GM23338 (cell line): ENCODE results near the gene ULK4. TPM values are rescaled to one million over a fixed set of nuclear protein-coding genes. Genes with fewer than 3 reads are reported as not detected.

Source experiments
- ATAC-seq: fragments of 200-7000 bp; cut with Tn5 transposase; 3 replicates; pipeline ENCODE4 v1.9.1; 2020
- DNase-seq: peaks from one replicate; pipeline ENCODE4 v3.0.0-alpha.2; 2015; ENCODE audit warnings: low spot score
- H2AFZ ChIP-seq: fragments of 200-600 bp; sonication (generic); 2 replicates; pipeline ENCODE4 v1.8.0; 2016; ENCODE audit warnings: antibody characterized with exemption, mild to moderate bottlenecking, moderate library complexity
- H3F3A ChIP-seq: fragments of 200-600 bp; sonication (generic); replicated peaks from 2 replicates; pipeline ENCODE4 v1.8.0; 2017; ENCODE audit warnings: antibody characterized with exemption, mixed run types, low read depth
- H3K27ac ChIP-seq: fragments of 200-600 bp; sonication (generic); 2 replicates; pipeline ENCODE4 v1.6.1; 2016; ENCODE audit warnings: low read depth
- H3K27me3 ChIP-seq: fragments of 200-600 bp; sonication (generic); 2 replicates; pipeline ENCODE4 v1.8.0; 2016; ENCODE audit warnings: mild to moderate bottlenecking, mixed run types, moderate library complexity; ENCODE audit not compliant: insufficient read depth
- H3K36me3 ChIP-seq: fragments of 200-600 bp; sonication (generic); 2 replicates; pipeline ENCODE4 v1.8.0; 2016; ENCODE audit warnings: mild to moderate bottlenecking; ENCODE audit not compliant: insufficient read depth
- H3K4me1 ChIP-seq: fragments of 200-600 bp; sonication (generic); 2 replicates; pipeline ENCODE4 v1.8.0; 2016; ENCODE audit warnings: mild to moderate bottlenecking, moderate library complexity; ENCODE audit not compliant: insufficient read depth
- H3K4me2 ChIP-seq: fragments of 200-600 bp; sonication (generic); 2 replicates; pipeline ENCODE4 v1.7.1; 2017; ENCODE audit warnings: mixed run types
- H3K4me3 ChIP-seq: fragments of 200-600 bp; sonication (generic); 2 replicates; pipeline ENCODE4 v1.6.1; 2016; ENCODE audit warnings: mixed run types
- H3K79me2 ChIP-seq: fragments of 200-600 bp; sonication (generic); replicated peaks from 2 replicates; pipeline ENCODE4 v1.8.0; 2017; ENCODE audit warnings: mild to moderate bottlenecking; ENCODE audit not compliant: insufficient read depth
- H3K9me2 ChIP-seq: fragments of 200-600 bp; sonication (generic); 2 replicates; pipeline ENCODE4 v1.8.0; 2017; ENCODE audit not compliant: insufficient read depth
- H4K20me1 ChIP-seq: fragments of 200-600 bp; sonication (generic); replicated peaks from 2 replicates; pipeline ENCODE4 v1.8.0; 2017; ENCODE audit warnings: mild to moderate bottlenecking; ENCODE audit not compliant: insufficient read depth
- H3K27ac Mint-ChIP-seq: 2 replicates; pipeline ENCODE4 v1.8.0; 2020; ENCODE audit warnings: inconsistent platforms, mild to moderate bottlenecking, moderate library complexity, mixed read lengths
- H3K27me3 Mint-ChIP-seq: 3 replicates; pipeline ENCODE4 v1.8.0; 2022; ENCODE audit warnings: low read depth, mild to moderate bottlenecking, moderate library complexity, mixed read lengths, inconsistent platforms; ENCODE audit not compliant: insufficient read depth, poor library complexity
- H3K36me3 Mint-ChIP-seq: 3 replicates; pipeline ENCODE4 v1.8.0; 2021; ENCODE audit warnings: low read depth, mild to moderate bottlenecking, inconsistent platforms, moderate library complexity, mixed read lengths
- H3K4me1 Mint-ChIP-seq: 3 replicates; pipeline ENCODE4 v1.8.0; 2020; ENCODE audit warnings: mild to moderate bottlenecking, inconsistent platforms, mixed read lengths
- H3K4me3 Mint-ChIP-seq: 3 replicates; pipeline ENCODE4 v1.8.0; 2021; ENCODE audit warnings: moderate library complexity, mild to moderate bottlenecking, inconsistent platforms, mixed read lengths
- H3K9me3 Mint-ChIP-seq: 3 replicates; pipeline ENCODE4 v1.8.0; 2020; ENCODE audit warnings: moderate library complexity, mild to moderate bottlenecking, inconsistent platforms, mixed read lengths
- CREB1 ChIP-seq: fragments of 250-450 bp; sonication (Bioruptor Pico); IDR thresholded peaks from 2 replicates; pipeline ENCODE4 v1.5.0; 2020; ENCODE audit warnings: low read depth, mild to moderate bottlenecking, moderate library complexity
- EZH2 ChIP-seq: fragments of 200-600 bp; sonication (generic); IDR thresholded peaks from one replicate; pipeline ENCODE4 v1.8.0; 2017; ENCODE audit warnings: antibody characterized with exemption, mild to moderate bottlenecking, low read depth; ENCODE audit not compliant: unreplicated experiment
- EZH2phosphoT487 ChIP-seq: fragments of 200-600 bp; sonication (generic); IDR thresholded peaks from one replicate; pipeline ENCODE4 v1.8.1; 2018; ENCODE audit warnings: antibody characterized with exemption; ENCODE audit not compliant: unreplicated experiment
- JUNB ChIP-seq: IDR thresholded peaks from one replicate; pipeline ENCODE4 v1.6.1; 2016; ENCODE audit warnings: antibody characterized with exemption; ENCODE audit not compliant: unreplicated experiment
- NANOG ChIP-seq: IDR thresholded peaks from 2 replicates; pipeline ENCODE4 v1.6.1; 2016; ENCODE audit warnings: antibody characterized with exemption, borderline replicate concordance
- POLR2AphosphoS5 ChIP-seq: IDR thresholded peaks from 2 replicates; pipeline ENCODE4 v1.6.1; 2016; ENCODE audit warnings: antibody characterized with exemption, low read depth
- STAT1 ChIP-seq: IDR thresholded peaks from one replicate; pipeline ENCODE4 v1.6.1; 2016; ENCODE audit warnings: antibody characterized with exemption; ENCODE audit not compliant: unreplicated experiment
- ZNF114 ChIP-seq: fragments of 250-450 bp; sonication (Bioruptor Pico); IDR thresholded peaks from 2 replicates; pipeline ENCODE4 v1.5.0; 2020; ENCODE audit warnings: mild to moderate bottlenecking, moderate library complexity
- ZNF331 ChIP-seq: fragments of 250-450 bp; sonication (Bioruptor Pico); IDR thresholded peaks from 2 replicates; pipeline ENCODE4 v1.5.0; 2020; ENCODE audit warnings: low read depth, mild to moderate bottlenecking, moderate library complexity
- ZNF462 ChIP-seq: fragments of 250-450 bp; sonication (Bioruptor Pico); IDR thresholded peaks from 2 replicates; pipeline ENCODE4 v1.5.0; 2020; ENCODE audit warnings: mild to moderate bottlenecking, moderate library complexity
- polyA plus RNA-seq: library from polyadenylated mRNA; unstranded; fragments of >200 nt; fragmentation: Nextera tagmentation; extraction: Ambion mirVana; gene quantifications from 2 replicates; pipeline ENCODE4 v1.2.1, GENCODE V29; 2016
- total RNA-seq: library from RNA; depleted of rRNA; stranded (reverse); fragments of >200 nt; shearing (Covaris generic); gene quantifications from 2 replicates; pipeline ENCODE4 v1.2.3, GENCODE V29; 2014
- TF ChIP-seq, protein P1 (sequence below): IDR thresholded peaks from 2 replicates; pipeline ENCODE4 v1.6.1; 2016; ENCODE audit warnings: antibody characterized with exemption
- TF ChIP-seq, protein P2 (sequence below): IDR thresholded peaks from one replicate; pipeline ENCODE4 v1.6.1; 2018; ENCODE audit warnings: antibody characterized with exemption; ENCODE audit not compliant: unreplicated experiment
- TF ChIP-seq, protein P3 (sequence below), 2 experiments: fragments of 200-600 bp in 1 of 2; sonication (generic) in 1 of 2; conservative IDR thresholded peaks; 2 replicates each; pipeline versions ENCODE4 v1.5.1 to v1.6.1; 2016 to 2017; ENCODE audit warnings: antibody characterized with exemption in 2 of 2, low read depth in 2 of 2, mild to moderate bottlenecking in 2 of 2, moderate library complexity in 1 of 2

Gene ULK4
- total and polyA plus RNA-seq, 2 experiments from 2014 or later, result 20.8 to 41.4 TPM

- DNase-seq, result no peak
- no peaks in the 10 kb centered on the region for H4K20me1 ChIP-seq
- TF ChIP-seq POLR2AphosphoS5, result no peak
- no peak for TF ChIP-seq STAT1
- TF ChIP-seq EZH2phosphoT487, result no peak
- TF ChIP-seq, protein P1, sequence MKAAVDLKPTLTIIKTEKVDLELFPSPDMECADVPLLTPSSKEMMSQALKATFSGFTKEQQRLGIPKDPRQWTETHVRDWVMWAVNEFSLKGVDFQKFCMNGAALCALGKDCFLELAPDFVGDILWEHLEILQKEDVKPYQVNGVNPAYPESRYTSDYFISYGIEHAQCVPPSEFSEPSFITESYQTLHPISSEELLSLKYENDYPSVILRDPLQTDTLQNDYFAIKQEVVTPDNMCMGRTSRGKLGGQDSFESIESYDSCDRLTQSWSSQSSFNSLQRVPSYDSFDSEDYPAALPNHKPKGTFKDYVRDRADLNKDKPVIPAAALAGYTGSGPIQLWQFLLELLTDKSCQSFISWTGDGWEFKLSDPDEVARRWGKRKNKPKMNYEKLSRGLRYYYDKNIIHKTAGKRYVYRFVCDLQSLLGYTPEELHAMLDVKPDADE, result no peak
- TF ChIP-seq EZH2, result no peak
- TF ChIP-seq, protein P2, sequence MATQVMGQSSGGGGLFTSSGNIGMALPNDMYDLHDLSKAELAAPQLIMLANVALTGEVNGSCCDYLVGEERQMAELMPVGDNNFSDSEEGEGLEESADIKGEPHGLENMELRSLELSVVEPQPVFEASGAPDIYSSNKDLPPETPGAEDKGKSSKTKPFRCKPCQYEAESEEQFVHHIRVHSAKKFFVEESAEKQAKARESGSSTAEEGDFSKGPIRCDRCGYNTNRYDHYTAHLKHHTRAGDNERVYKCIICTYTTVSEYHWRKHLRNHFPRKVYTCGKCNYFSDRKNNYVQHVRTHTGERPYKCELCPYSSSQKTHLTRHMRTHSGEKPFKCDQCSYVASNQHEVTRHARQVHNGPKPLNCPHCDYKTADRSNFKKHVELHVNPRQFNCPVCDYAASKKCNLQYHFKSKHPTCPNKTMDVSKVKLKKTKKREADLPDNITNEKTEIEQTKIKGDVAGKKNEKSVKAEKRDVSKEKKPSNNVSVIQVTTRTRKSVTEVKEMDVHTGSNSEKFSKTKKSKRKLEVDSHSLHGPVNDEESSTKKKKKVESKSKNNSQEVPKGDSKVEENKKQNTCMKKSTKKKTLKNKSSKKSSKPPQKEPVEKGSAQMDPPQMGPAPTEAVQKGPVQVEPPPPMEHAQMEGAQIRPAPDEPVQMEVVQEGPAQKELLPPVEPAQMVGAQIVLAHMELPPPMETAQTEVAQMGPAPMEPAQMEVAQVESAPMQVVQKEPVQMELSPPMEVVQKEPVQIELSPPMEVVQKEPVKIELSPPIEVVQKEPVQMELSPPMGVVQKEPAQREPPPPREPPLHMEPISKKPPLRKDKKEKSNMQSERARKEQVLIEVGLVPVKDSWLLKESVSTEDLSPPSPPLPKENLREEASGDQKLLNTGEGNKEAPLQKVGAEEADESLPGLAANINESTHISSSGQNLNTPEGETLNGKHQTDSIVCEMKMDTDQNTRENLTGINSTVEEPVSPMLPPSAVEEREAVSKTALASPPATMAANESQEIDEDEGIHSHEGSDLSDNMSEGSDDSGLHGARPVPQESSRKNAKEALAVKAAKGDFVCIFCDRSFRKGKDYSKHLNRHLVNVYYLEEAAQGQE, result no peak
- TF ChIP-seq CREB1 (CRISPR knock-in tag), result no peak
- no peak for TF ChIP-seq ZNF331 (CRISPR knock-in tag)
- TF ChIP-seq NANOG, result no peak
- TF ChIP-seq JUNB, result no peak
- TF ChIP-seq, protein P3, sequence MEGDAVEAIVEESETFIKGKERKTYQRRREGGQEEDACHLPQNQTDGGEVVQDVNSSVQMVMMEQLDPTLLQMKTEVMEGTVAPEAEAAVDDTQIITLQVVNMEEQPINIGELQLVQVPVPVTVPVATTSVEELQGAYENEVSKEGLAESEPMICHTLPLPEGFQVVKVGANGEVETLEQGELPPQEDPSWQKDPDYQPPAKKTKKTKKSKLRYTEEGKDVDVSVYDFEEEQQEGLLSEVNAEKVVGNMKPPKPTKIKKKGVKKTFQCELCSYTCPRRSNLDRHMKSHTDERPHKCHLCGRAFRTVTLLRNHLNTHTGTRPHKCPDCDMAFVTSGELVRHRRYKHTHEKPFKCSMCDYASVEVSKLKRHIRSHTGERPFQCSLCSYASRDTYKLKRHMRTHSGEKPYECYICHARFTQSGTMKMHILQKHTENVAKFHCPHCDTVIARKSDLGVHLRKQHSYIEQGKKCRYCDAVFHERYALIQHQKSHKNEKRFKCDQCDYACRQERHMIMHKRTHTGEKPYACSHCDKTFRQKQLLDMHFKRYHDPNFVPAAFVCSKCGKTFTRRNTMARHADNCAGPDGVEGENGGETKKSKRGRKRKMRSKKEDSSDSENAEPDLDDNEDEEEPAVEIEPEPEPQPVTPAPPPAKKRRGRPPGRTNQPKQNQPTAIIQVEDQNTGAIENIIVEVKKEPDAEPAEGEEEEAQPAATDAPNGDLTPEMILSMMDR (conservative IDR thresholded peaks at IDR 0.05; ENCODE audit: low read depth in 2 of 2), result no peak
- TF ChIP-seq ZNF462 (CRISPR knock-in tag), result no peak
- no peak for TF ChIP-seq ZNF114
- no peak overlapping the region for H3K27ac Mint-ChIP-seq
- peaks cover under 1% of the 10 kb centered on the region for H3K27me3 Mint-ChIP-seq
- H2AFZ ChIP-seq, result peak overlapping the region; percentile 29; the same call in 1 of the 2 replicates
- no peak for ATAC-seq
- H3K27ac ChIP-seq, result no peak overlapping the region
- no peak overlapping the region for H3K4me2 ChIP-seq
- H3K9me2 ChIP-seq, result peaks cover 2% of the 10 kb centered on the region; the same call in 1 of the 2 replicates
- H3K36me3 Mint-ChIP-seq, result no peaks in the 10 kb centered on the region; the same call in 2 of the 3 replicates
- H3F3A ChIP-seq, result no peaks in the 10 kb centered on the region
- no peaks in the 10 kb centered on the region for H3K36me3 ChIP-seq
- H3K4me3 ChIP-seq, result no peak overlapping the region
- no peaks in the 10 kb centered on the region for H3K27me3 ChIP-seq
- H3K4me3 Mint-ChIP-seq, result no peak overlapping the region
- no peaks in the 10 kb centered on the region for H3K4me1 ChIP-seq
- no peaks in the 10 kb centered on the region for H3K79me2 ChIP-seq
- H3K4me1 Mint-ChIP-seq, result no peaks in the 10 kb centered on the region
- H3K9me3 Mint-ChIP-seq, result peaks cover 13% of the 10 kb centered on the region; the same call in 2 of the 3 replicates
Observed at GRCh38 chr3:41987627-41988026, 25.7 kb upstream of the ULK4 start.
